Caki2 (cell line): Measurements from ENCODE around the gene RAPGEF5. TPM values are rescaled to one million over a fixed set of nuclear protein-coding genes. Genes with fewer than 3 reads are reported as not detected.
A peak's percentile ranks its signal among the peaks of the same experiment; 100 is the strongest.

ENCODE experiments used
- DNase-seq: peaks from one replicate; pipeline ENCODE4 v3.0.0-alpha.2; 2015; ENCODE audit warnings: low read depth
- in situ Hi-C: cut with HindIII; loops from 2 replicates; pipeline ENCODE4 v1.10.0; 2016; ENCODE audit warnings: low sequenced_read_pairs, low pct_unique_long_range_greater_than_20kb, mixed read lengths
- total RNA-seq: library from RNA; depleted of rRNA; stranded (reverse); fragments of >200 nt; shearing (Covaris generic); gene quantifications from 2 replicates; pipeline ENCODE4 v1.2.3, GENCODE V29; 2014; ENCODE audit warnings: low replicate concordance

Gene RAPGEF5
- total RNA-seq, 1 experiment from 2014 or later = 10.2 TPM

DNA sequence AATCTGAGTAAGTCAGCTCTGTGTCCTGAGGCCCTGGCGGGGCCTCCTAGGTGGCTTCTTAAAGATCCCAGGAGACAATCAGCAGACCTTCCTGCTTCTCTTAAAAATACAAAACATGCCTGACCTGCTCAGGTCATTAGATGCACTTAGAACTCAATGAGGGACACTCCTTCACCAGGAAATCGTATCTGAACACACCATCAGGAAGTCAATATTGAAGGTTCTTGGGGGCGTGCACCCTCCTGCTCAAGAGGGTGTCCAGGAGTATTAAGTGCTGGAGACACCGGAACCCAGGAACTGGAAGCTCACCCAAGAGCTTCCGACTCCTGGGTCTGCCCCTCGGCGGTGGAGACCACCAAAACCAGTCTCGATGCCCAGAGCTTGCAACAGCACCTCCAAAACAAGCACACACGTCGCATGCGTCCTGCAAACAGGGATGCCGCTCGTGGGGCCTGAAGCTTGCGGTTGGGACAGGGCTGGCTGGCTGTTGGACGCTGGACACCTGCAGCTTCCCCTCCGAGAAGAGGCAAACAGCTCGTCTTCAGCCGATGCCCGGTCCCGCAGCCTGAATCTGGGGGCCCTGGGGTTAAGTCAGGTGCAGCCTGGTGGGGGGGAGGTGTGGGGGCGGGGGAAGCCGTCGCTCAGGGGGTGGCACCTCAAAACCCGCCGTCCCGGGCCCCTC lies 803 bp downstream of the RAPGEF5 start:
- in situ Hi-C loops = no loop called here
- peak; percentile 48 for DNase-seq

DNA sequence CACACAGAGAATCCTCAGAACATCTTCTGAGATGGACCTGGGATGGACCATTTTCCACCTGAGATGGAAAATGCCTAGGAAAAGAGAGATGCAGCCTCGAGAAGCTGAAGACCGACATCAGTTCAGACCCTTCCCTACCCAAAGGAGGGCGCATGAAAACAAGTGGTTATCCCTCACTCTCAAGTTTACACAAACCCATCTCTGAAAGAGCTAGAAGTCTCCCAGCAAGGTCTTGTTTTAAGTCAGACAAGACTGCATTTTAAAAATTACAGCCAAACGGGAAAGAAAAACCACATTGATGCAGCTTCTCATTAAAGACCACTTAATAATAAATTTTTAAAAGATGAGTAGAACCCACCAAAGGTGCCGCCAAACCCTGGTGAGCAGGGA lies 1.3 kb downstream of the RAPGEF5 start:
- no peak for DNase-seq
- in situ Hi-C loops = no loop called here

DNA sequence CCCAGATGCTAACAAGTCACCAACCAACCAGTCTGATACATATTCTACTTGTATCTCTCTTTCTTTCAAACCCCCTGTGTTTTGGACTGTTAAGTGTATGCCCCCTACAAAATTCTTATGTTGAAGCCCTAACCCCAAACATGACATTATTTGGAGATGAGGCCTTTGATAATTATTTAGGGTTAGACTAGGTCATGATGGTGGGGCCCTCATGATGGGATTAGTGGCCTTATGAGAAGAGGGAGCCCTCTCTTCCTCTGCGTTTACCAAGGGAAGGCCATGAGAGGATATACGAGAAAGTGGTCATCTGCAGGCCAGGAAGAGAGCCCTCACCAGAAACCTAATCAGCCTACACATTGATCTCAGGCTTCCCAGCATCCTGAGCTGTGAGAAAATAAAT lies 2.5 kb downstream of the RAPGEF5 start:
- in situ Hi-C loops = no loop called here
- no peak for DNase-seq

DNA sequence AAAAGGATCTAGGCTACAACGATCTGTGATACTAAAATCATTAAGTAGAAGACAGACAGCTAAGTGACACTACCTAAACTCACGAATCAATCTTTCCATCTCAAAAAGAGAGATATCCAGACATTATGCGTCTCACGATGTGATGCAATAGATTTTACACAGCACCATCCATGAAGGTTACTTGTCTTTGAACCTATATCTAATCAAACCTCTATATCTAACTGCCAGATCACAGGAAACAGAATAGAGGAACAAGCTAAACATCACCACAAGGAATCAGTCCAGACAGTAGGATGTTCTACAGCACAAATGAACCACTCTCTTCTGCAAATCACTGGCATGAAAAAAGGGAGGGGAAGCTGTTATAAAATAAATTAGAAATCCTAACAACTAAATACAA lies 4.1 kb downstream of the RAPGEF5 start:
- DNase-seq = no peak
- in situ Hi-C loops = no loop called here

DNA sequence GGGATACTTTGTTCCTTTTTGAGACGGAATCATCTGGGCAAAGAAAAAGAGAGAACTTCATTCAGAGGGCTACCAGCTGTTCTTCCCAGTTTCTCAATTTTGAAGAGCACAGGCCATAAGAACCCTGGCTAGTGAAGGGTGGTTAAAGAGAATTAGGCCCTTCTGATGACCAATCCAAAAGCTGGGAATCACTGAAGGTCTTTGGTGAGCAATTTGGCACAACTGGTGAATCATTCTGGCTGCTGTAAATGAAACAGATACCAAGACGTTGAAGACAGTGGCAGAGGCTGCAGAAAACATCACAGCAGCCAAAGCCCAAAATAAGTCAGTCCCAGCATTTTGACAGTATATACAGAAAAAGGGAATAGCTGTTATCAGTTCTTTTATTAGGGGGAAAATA lies 5.1 kb downstream of the RAPGEF5 start:
- no peak for DNase-seq
- in situ Hi-C loops = no loop called here

DNA sequence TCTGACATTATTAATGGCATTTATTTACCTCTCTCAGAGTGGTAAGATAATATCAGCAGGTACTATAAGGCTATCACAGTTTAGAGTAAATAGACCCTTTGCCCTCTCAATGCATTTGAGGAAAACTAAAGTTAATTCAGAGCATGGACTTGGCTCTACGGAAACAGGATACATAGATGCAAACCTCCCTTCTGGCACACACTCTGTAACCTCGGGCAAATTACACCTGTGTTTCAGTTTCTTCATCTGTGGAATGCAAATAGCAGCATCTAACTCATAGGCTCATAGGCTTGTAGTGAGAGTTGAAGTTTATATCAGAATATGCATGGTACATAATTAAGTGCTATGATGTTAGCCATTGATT lies 5.6 kb downstream of the RAPGEF5 start:
- DNase-seq = no peak
- in situ Hi-C loops = no loop called here

DNA sequence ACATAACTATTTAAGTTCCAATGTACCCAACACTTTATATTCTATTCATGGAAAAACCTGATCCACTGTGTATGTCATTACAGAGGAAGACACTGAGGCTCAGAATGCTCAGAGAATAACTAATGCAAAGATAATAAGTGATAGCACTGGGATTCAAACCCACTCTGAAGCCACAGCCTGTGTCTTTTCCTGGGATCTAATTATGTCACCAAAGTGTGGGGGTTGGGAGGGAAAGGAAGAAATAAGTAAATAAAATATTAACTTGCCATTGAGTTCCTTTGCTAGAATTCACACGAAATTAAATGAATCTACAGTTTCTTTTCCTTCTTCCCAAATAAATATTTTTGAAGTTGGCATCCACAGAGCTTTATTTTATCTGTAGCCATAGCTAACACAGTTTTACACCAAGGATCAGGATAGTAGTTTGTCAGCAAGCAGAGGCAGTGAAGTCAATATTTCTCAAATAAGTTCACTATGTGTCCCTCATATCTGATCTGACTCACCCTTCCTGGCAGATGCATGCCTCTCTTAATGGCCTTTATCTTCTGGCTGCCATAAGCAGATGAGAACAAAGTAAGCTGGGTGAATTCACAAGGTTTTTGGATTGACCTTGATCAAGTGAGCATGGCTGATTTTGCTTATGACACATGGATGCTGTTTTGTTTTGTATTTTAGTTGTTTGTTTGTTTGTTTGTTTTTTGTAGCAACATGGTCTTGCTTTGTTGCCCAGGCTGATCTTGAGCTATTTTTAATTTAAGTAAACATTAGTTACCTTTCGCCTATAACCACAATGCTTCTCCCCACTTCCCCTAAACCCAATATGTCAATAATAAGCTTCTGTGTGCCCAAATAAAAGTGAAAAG lies 6.3 kb downstream of the RAPGEF5 start:
- in situ Hi-C loops = no loop called here
- DNase-seq = peak; percentile 51

DNA sequence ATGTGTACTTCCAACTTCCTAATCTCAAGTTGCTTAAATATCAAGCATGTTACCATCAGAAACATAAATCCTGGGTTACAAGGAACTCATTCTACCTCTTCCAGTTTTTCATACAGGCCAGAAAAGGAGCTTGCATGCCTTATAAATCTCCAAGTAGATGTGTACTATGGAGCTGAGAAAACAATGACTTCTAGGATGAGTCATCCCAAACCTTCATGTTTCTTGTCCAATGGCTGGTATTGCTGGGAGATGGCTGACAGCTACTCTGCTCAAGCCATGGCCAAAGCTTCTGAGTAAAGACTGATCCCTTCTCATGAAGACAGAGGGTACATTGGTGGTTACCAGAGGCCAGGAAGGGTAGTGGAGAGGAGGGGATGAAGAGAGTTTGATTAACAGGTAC lies 8.6 kb downstream of the RAPGEF5 start:
- in situ Hi-C loops = no loop called here
- peak; percentile 50 for DNase-seq

DNA sequence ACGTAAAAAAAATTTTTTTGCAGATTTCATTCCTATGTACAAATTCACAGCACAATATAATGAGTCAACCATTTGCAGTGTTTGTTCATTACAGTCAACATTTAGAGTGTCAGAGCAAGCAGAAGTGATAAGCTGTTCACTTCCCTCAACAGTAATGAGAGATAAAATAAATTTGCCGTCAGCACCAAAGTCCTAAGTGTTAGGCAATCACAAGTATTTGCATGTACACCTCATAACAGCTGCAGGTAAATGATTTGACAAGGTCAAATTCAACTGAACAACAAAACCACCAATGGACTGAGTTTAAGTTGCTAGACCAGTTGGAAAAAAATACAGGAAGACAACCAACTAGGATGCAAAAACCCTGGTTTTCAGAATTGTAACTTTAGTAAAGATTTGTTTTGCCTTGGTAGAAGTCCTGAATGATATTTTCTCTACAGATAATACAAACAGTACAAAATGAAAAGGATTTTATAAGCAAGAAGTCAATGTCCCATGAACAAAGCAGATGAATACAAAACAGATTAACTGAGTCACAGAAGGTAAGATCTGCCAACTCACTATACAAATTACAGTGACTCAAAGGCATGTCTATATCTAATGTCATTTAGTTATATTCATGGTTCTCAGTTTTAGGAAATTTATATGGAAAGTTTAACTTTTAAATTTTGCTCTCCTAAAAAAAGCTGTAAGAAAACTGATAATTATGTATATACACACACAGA lies 10.4 kb downstream of the RAPGEF5 start:
- in situ Hi-C loops = no loop called here
- DNase-seq = peak; percentile 22

DNA sequence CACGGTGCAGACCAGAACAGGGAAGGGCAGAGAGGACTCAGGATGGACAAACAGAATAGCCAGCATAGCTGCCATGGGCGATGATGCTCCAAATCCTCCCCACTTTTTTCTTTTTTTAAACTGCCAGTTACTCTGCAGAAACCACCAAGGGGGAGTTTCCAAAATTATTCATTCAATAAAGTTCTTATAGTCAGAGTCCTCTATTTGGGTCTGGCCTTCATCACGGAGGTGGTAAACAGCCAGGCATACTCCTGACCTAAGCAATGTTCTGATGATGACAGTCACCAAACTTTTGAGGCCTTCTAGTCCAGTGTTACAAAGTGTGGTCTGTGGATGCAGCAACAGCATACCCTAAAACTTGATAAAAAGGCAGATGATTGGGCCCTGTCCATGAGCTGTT lies 12.3 kb downstream of the RAPGEF5 start:
- in situ Hi-C loops = no loop called here
- no peak for DNase-seq

DNA sequence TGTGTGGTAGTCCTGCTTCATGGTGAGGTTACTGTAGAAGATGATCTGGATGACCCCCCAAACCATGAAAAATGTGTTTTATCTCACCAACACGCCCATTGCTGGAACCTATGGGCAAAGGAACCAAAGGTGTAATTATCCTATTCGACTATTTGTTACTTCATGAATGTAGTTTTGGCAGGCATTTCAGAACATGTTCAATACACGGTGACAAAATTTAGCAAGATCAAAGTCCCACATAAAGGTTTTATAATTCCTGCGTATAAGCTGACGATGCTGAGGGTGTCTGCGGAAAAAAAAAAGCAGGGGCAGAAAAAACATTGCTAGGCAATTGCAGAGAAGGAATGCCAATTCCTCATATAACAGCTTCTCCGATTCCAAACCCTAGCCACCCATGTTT lies 13.3 kb downstream of the RAPGEF5 start:
- in situ Hi-C loops = no loop called here
- no peak for DNase-seq

DNA sequence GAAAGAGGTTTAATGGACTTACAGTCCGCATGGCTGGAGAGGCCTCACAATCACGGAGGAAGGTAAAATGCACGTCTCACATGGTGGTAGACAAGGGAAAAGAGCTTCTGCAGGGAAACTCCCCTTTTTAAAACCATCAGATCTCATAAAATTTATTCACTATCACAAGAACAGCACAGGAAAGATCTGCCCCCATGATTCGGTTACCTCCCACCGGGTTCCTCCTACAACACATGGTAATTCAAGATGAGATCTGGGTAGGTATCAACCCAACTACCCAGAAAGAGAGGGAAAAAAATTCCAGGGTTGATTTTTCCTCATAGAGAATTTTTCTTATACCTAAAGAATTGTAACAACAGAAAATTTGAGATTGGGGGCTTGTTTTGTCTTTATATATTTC lies 13.9 kb downstream of the RAPGEF5 start:
- DNase-seq = no peak
- in situ Hi-C loops = no loop called here

DNA sequence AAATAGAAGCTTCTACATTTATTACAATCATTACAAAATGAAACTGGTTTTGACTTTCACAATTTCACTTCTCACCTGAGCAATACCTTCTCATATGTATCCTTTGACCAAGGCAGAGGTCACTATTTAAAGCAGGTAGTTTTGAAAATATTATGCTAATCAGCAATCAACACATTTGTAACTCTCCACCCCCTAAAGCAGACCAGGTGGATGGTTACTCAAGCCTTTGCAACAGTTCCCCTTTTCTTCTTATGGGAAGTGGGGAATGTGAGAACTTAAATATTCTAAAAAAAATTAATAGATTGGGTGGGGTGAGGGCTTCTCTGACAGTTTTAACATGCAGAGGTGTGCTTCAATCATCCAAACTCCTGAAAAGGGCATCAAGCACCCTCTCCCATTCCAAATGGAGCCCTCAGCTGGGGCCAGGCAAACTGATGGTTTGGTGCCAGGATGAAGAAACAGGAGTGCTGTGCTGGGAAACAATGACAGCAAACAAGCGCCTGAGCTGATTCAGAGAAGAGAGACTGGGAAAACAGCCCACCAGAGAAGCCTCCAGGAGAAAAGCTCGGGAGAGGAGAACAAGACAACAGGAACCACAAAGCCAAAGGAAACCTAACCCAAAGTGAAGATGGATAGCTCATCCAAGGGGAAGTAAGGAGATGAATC lies 17.1 kb downstream of the RAPGEF5 start:
- no peak for DNase-seq
- in situ Hi-C loops = no loop called here

DNA sequence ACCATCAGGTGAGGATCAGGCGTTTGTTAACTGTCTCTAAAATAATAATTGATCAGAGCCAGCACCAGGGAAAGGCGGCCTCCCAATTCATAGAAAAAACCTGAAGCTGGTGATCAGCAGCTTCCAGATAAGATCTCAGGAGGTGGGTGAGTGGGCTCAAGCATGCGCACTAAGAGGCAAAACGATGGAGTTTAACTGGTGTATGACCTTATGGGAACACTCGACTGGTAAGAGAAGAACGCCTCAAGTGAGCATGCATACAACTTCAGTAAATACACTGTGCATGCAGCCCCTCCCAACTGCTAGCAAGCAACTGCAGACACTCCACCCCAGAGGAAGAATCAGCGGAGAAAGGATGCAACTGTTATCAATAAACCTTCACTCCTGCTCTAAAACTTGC lies 18.1 kb downstream of the RAPGEF5 start:
- in situ Hi-C loops = no loop called here
- DNase-seq = no peak

DNA sequence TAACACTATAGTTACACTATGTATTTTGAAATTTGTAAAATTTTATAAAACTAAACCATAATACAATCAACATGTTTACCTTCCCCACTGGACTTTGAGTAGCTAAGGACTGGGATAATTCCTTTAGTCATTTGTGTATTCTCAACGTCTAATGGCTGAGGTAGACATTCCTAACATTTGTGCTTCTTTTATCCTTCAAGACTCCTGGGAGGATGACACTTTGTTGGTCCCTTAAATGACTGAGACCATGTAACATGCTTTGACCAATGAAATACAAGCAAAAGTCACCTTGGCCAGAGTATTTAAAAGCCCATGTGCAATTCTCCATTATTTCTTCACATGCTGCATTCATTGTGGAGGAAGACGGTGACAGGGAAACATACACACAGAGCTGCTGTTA lies 18.5 kb downstream of the RAPGEF5 start:
- in situ Hi-C loops = no loop called here
- no peak for DNase-seq

DNA sequence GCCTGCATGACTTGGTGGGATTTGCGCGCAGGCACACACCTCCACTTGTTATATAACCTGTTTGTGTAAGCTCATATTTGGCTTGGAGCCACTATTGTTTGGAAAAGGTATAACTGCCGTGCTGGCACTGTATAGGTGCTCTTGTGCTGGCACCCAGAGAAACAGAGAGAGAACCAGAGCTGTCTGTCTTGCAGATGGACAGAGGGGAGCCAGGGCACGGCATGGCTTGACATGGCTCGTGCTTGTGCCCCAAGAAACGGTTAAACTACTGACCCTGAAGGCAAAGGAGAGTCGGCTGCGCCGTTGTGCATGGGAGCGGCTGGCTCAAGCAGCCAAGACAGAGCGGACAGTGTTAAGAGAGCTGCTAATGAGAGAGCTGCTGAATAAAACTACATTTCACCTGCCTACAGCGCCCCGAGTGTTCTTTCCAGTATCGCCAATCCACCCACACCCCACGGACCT lies 23.2 kb downstream of the RAPGEF5 start:
- in situ Hi-C loops = no loop called here
- no peak for DNase-seq

DNA sequence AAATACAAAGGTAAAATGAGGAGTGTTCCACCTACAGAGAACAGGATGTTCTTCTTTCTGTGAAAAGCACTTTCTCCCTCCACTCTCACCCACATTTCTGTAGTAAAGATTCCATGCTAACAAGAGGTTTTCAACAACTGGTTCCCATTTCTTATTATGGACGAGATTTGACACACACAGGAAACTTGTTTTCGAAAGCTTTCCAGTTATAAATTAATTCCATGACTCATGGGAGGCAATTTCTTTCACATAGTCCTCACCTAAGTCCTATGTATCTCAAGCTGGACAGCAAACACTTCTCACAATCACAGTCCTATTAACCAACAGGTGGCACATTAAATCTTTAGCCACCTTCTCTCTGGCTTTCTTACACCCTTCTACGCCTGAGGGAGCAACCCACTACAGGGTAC lies 24.5 kb downstream of the RAPGEF5 start:
- in situ Hi-C loops = no loop called here
- peak; percentile 48 for DNase-seq

DNA sequence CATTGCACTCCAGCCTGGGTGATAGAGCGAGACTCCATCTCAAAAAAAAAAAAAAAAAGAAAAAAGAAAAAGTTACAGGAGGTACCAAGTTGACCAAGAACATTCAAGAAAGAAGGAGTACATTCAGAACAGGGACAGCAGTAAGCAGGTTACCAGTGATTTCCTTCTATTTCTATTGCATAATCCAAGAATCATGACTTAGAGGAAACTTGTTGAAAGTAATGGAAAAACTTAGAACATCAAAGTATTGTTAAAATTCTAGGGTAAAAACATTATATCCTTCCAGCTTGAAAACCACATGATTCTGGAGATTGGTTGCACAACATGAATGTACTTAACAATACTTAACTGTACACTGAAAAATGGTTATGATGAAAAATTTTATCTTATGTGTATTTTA lies 25.2 kb downstream of the RAPGEF5 start:
- in situ Hi-C loops = no loop called here
- DNase-seq = no peak

DNA sequence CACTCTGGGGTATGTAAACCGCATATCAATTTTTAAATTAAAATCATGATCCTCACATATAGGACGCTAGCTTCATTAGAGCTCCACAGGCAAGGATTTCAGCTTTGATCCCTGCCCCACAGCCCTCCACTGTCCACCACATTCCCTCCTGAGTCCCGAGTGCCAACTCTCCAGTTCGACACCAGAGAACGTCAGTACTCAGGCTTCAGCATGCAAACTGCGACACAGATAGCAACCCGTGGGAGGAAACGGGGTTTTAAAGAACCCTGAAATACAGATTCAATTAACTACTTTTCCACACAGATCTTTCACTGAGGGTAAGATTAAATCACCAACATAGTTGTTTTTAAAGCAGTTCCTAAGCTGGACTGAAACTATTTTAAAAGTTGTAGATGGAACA lies 26.1 kb downstream of the RAPGEF5 start:
- in situ Hi-C loops = no loop called here
- DNase-seq = no peak
